HEK293 (cell line): Measurements from ENCODE around the gene GPM6B.

Experiments used
- FEZF1 ChIP-seq: fragments of 450-650 bp; formaldehyde crosslinking; IDR thresholded peaks from 2 replicates; pipeline ENCODE4 v1.5.1; 2016; ENCODE audit warnings: missing biosample characterization, missing genetic modification characterization
- HOXD13 ChIP-seq: sonication (generic); formaldehyde crosslinking; IDR thresholded peaks from 2 replicates; pipeline ENCODE4 v1.8.0; 2022; ENCODE audit warnings: missing genetic modification reagents, borderline replicate concordance
- KLF7 ChIP-seq: fragments of 450-650 bp; formaldehyde crosslinking; IDR thresholded peaks from 2 replicates; pipeline ENCODE4 v1.5.1; 2016; ENCODE audit warnings: missing biosample characterization, missing genetic modification characterization, borderline replicate concordance
- MEIS1 ChIP-seq: sonication (generic); formaldehyde crosslinking; IDR thresholded peaks from 2 replicates; pipeline ENCODE4 v1.8.1; 2022; ENCODE audit warnings: missing genetic modification reagents, mild to moderate bottlenecking, borderline replicate concordance
- MZF1 ChIP-seq: fragments of 450-650 bp; formaldehyde crosslinking; IDR thresholded peaks from 2 replicates; pipeline ENCODE4 v1.5.1; 2017; ENCODE audit warnings: missing biosample characterization, missing genetic modification characterization, borderline replicate concordance
- OVOL3 ChIP-seq: fragments of 450-650 bp; formaldehyde crosslinking; IDR thresholded peaks from 2 replicates; pipeline ENCODE4 v1.5.1; 2016; ENCODE audit warnings: missing biosample characterization, missing genetic modification characterization
- RBAK ChIP-seq: fragments of 450-650 bp; formaldehyde crosslinking; IDR thresholded peaks from 2 replicates; pipeline ENCODE4 v1.5.1; 2016; ENCODE audit warnings: missing biosample characterization, missing genetic modification characterization
- SCRT2 ChIP-seq: fragments of 450-650 bp; formaldehyde crosslinking; IDR thresholded peaks from 2 replicates; pipeline ENCODE4 v1.5.1; 2016; ENCODE audit warnings: missing biosample characterization, missing genetic modification characterization
- TRIM28 ChIP-seq: IDR thresholded peaks from 2 replicates; pipeline ENCODE4 v1.6.1; 2011; ENCODE audit warnings: low read length, control low read depth, borderline replicate concordance
- ZBTB17 ChIP-seq: fragments of 450-650 bp; formaldehyde crosslinking; IDR thresholded peaks from 2 replicates; pipeline ENCODE4 v1.5.1; 2016; ENCODE audit warnings: missing biosample characterization, missing genetic modification characterization
- ZBTB20 ChIP-seq: fragments of 450-650 bp; formaldehyde crosslinking; IDR thresholded peaks from 2 replicates; pipeline ENCODE4 v1.5.1; 2016; ENCODE audit warnings: missing biosample characterization, missing genetic modification characterization
- ZBTB48 ChIP-seq: fragments of 450-650 bp; formaldehyde crosslinking; IDR thresholded peaks from 2 replicates; pipeline ENCODE4 v1.5.1; 2016; ENCODE audit warnings: missing biosample characterization, missing genetic modification characterization
- ZIC2 ChIP-seq: fragments of 450-650 bp; formaldehyde crosslinking; IDR thresholded peaks from 2 replicates; pipeline ENCODE4 v1.5.1; 2016; ENCODE audit warnings: missing biosample characterization, missing genetic modification characterization
- ZNF112 ChIP-seq: fragments of 450-650 bp; formaldehyde crosslinking; IDR thresholded peaks from 2 replicates; pipeline ENCODE4 v1.5.0; 2017; ENCODE audit warnings: missing biosample characterization, missing genetic modification characterization
- ZNF121 ChIP-seq: fragments of 450-650 bp; formaldehyde crosslinking; IDR thresholded peaks from 2 replicates; pipeline ENCODE4 v1.5.1; 2016; ENCODE audit warnings: missing biosample characterization, missing genetic modification characterization
- ZNF157 ChIP-seq: fragments of 450-650 bp; formaldehyde crosslinking; IDR thresholded peaks from 2 replicates; pipeline ENCODE4 v1.5.1; 2016; ENCODE audit warnings: missing biosample characterization, missing genetic modification characterization
- ZNF169 ChIP-seq: fragments of 450-650 bp; formaldehyde crosslinking; IDR thresholded peaks from 2 replicates; pipeline ENCODE4 v1.5.1; 2016; ENCODE audit warnings: missing biosample characterization, missing genetic modification characterization
- ZNF174 ChIP-seq: fragments of 450-650 bp; formaldehyde crosslinking; IDR thresholded peaks from 2 replicates; pipeline ENCODE4 v1.5.0; 2017; ENCODE audit warnings: missing biosample characterization, mild to moderate bottlenecking, missing genetic modification characterization
- ZNF266 ChIP-seq: fragments of 450-650 bp; formaldehyde crosslinking; IDR thresholded peaks from 2 replicates; pipeline ENCODE4 v1.5.1; 2016; ENCODE audit warnings: missing biosample characterization, missing genetic modification characterization, low read depth
- ZNF354C ChIP-seq: fragments of 450-650 bp; formaldehyde crosslinking; IDR thresholded peaks from 2 replicates; pipeline ENCODE4 v1.5.1; 2016; ENCODE audit warnings: missing biosample characterization, missing genetic modification characterization, low read depth, borderline replicate concordance
- ZNF473 ChIP-seq: fragments of 450-650 bp; formaldehyde crosslinking; IDR thresholded peaks from 2 replicates; pipeline ENCODE4 v1.5.1; 2017; ENCODE audit warnings: missing biosample characterization, missing genetic modification characterization
- ZNF560 ChIP-seq: fragments of 450-650 bp; formaldehyde crosslinking; IDR thresholded peaks from 2 replicates; pipeline ENCODE4 v1.5.1; 2017; ENCODE audit warnings: missing biosample characterization, missing genetic modification characterization, borderline replicate concordance
- ZNF600 ChIP-seq: fragments of 450-650 bp; formaldehyde crosslinking; IDR thresholded peaks from 2 replicates; pipeline ENCODE4 v1.5.1; 2016; ENCODE audit warnings: missing biosample characterization, missing genetic modification characterization
- ZNF621 ChIP-seq: fragments of 450-650 bp; formaldehyde crosslinking; IDR thresholded peaks from 2 replicates; pipeline ENCODE4 v1.5.1; 2017; ENCODE audit warnings: missing biosample characterization, missing genetic modification characterization
- ZNF624 ChIP-seq: fragments of 450-650 bp; formaldehyde crosslinking; IDR thresholded peaks from 2 replicates; pipeline ENCODE4 v1.5.1; 2017; ENCODE audit warnings: missing biosample characterization, missing genetic modification characterization
- ZNF629 ChIP-seq: fragments of 450-650 bp; formaldehyde crosslinking; IDR thresholded peaks from 2 replicates; pipeline ENCODE4 v1.5.1; 2017; ENCODE audit warnings: missing biosample characterization, missing genetic modification characterization
- ZNF664 ChIP-seq: fragments of 450-650 bp; formaldehyde crosslinking; IDR thresholded peaks from 2 replicates; pipeline ENCODE4 v1.5.1; 2016; ENCODE audit warnings: missing biosample characterization, missing genetic modification characterization
- ZNF701 ChIP-seq: fragments of 450-650 bp; formaldehyde crosslinking; IDR thresholded peaks from 2 replicates; pipeline ENCODE4 v1.5.1; 2016; ENCODE audit warnings: missing biosample characterization, missing genetic modification characterization
- TF ChIP-seq, protein P1 (sequence below): IDR thresholded peaks from 2 replicates; pipeline ENCODE4 v1.6.1; 2011; ENCODE audit warnings: mild to moderate bottlenecking, low read depth, low read length, borderline replicate concordance
- TF ChIP-seq, protein P2 (sequence below): fragments of 450-650 bp; formaldehyde crosslinking; IDR thresholded peaks from 2 replicates; pipeline ENCODE4 v1.5.1; 2017; ENCODE audit warnings: missing biosample characterization, missing genetic modification characterization
- TF ChIP-seq, protein P3 (sequence below): sonication (generic); formaldehyde crosslinking; IDR thresholded peaks from 2 replicates; pipeline ENCODE4 v1.8.1; 2022; ENCODE audit warnings: mild to moderate bottlenecking, moderate library complexity, missing genetic modification reagents
- TF ChIP-seq, protein P4 (sequence below): fragments of 450-650 bp; formaldehyde crosslinking; IDR thresholded peaks from 2 replicates; pipeline ENCODE4 v1.5.1; 2016; ENCODE audit warnings: missing biosample characterization, missing genetic modification characterization
- TF ChIP-seq, protein P5 (sequence below): fragments of 450-650 bp; formaldehyde crosslinking; IDR thresholded peaks from 2 replicates; pipeline ENCODE4 v1.5.1; 2016; ENCODE audit warnings: missing biosample characterization, missing genetic modification characterization
- TF ChIP-seq, protein P6 (sequence below): fragments of 450-650 bp; formaldehyde crosslinking; IDR thresholded peaks from 2 replicates; pipeline ENCODE4 v1.5.1; 2017; ENCODE audit warnings: missing biosample characterization, missing genetic modification characterization

GPM6B gene

DNA sequence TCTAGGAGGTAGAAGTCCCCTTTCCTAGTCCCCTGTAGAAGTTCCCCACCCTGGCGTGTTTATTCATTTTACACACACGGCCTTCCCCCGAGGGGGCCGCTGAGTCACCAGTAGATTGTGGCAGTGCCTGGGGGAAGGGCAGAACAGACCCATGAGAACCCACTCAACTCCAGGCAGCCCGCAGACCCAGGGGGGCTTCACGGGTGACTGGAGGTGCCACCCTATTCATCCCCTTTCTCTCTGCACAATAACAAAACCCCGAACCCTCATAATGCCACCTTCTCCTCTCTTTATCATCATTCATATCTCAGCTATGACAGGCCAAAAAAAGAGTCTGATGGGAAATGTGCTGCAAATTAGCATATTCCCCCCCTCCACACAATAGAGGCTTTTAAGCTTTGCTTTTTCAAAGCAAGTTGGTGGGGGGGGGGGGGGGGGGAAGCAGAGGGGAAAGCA is 20.4 kb upstream of the GPM6B start (continued):
- TF ChIP-seq ZNF621 (tag by site-specific recombination) (no peak), ZBTB48 (tag by site-specific recombination) (no peak), ZNF121 (tag by site-specific recombination) (no peak), RBAK (tag by site-specific recombination) (no peak), ZNF157 (tag by site-specific recombination) (no peak), SCRT2 (tag by site-specific recombination) (no peak), ZNF354C (tag by site-specific recombination) (no peak), MZF1 (tag by site-specific recombination) (peak; percentile 93), ZNF266 (tag by site-specific recombination) (no peak), ZNF473 (tag by site-specific recombination) (no peak), ZNF701 (no peak), FEZF1 (no peak), ZBTB17 (no peak), MEIS1 (CRISPR knock-in tag) (no peak), HOXD13 (CRISPR knock-in tag) (peak; percentile 79; the same call in 1 of the 2 replicates), KLF7 (no peak), ZNF624 (no peak), ZNF600 (tag by site-specific recombination) (peak; percentile 83), ZNF560 (tag by site-specific recombination) (no peak), ZNF664 (no peak; the same call in 1 of the 2 replicates), ZNF629 (tag by site-specific recombination) (peak; percentile 56), OVOL3 (tag by site-specific recombination) (no peak), ZNF169 (tag by site-specific recombination) (no peak), ZNF112 (tag by site-specific recombination) (no peak), ZBTB20 (tag by site-specific recombination) (no peak), ZNF174 (tag by site-specific recombination) (no peak), ZIC2 (tag by site-specific recombination) (peak; percentile 88), TRIM28 (no peak)
- TF ChIP-seq, protein P1, sequence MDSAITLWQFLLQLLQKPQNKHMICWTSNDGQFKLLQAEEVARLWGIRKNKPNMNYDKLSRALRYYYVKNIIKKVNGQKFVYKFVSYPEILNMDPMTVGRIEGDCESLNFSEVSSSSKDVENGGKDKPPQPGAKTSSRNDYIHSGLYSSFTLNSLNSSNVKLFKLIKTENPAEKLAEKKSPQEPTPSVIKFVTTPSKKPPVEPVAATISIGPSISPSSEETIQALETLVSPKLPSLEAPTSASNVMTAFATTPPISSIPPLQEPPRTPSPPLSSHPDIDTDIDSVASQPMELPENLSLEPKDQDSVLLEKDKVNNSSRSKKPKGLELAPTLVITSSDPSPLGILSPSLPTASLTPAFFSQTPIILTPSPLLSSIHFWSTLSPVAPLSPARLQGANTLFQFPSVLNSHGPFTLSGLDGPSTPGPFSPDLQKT = no peak
- TF ChIP-seq, protein P2, sequence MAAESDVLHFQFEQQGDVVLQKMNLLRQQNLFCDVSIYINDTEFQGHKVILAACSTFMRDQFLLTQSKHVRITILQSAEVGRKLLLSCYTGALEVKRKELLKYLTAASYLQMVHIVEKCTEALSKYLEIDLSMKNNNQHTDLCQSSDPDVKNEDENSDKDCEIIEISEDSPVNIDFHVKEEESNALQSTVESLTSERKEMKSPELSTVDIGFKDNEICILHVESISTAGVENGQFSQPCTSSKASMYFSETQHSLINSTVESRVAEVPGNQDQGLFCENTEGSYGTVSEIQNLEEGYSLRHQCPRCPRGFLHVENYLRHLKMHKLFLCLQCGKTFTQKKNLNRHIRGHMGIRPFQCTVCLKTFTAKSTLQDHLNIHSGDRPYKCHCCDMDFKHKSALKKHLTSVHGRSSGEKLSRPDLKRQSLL (tag by site-specific recombination) = no peak
- TF ChIP-seq, protein P3, sequence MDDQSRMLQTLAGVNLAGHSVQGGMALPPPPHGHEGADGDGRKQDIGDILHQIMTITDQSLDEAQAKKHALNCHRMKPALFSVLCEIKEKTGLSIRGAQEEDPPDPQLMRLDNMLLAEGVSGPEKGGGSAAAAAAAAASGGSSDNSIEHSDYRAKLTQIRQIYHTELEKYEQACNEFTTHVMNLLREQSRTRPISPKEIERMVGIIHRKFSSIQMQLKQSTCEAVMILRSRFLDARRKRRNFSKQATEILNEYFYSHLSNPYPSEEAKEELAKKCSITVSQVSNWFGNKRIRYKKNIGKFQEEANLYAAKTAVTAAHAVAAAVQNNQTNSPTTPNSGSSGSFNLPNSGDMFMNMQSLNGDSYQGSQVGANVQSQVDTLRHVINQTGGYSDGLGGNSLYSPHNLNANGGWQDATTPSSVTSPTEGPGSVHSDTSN (CRISPR knock-in tag) = no peak
- TF ChIP-seq, protein P4, sequence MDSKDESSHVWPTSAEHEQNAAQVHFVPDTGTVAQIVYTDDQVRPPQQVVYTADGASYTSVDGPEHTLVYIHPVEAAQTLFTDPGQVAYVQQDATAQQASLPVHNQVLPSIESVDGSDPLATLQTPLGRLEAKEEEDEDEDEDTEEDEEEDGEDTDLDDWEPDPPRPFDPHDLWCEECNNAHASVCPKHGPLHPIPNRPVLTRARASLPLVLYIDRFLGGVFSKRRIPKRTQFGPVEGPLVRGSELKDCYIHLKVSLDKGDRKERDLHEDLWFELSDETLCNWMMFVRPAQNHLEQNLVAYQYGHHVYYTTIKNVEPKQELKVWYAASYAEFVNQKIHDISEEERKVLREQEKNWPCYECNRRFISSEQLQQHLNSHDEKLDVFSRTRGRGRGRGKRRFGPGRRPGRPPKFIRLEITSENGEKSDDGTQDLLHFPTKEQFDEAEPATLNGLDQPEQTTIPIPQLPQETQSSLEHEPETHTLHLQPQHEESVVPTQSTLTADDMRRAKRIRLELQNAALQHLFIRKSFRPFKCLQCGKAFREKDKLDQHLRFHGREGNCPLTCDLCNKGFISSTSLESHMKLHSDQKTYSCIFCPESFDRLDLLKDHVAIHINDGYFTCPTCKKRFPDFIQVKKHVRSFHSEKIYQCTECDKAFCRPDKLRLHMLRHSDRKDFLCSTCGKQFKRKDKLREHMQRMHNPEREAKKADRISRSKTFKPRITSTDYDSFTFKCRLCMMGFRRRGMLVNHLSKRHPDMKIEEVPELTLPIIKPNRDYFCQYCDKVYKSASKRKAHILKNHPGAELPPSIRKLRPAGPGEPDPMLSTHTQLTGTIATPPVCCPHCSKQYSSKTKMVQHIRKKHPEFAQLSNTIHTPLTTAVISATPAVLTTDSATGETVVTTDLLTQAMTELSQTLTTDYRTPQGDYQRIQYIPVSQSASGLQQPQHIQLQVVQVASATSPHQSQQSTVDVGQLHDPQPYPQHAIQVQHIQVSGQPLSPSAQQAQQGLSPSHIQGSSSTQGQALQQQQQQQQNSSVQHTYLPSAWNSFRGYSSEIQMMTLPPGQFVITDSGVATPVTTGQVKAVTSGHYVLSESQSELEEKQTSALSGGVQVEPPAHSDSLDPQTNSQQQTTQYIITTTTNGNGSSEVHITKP = peak; percentile 63; the same call in 1 of the 2 replicates
- TF ChIP-seq, protein P5, sequence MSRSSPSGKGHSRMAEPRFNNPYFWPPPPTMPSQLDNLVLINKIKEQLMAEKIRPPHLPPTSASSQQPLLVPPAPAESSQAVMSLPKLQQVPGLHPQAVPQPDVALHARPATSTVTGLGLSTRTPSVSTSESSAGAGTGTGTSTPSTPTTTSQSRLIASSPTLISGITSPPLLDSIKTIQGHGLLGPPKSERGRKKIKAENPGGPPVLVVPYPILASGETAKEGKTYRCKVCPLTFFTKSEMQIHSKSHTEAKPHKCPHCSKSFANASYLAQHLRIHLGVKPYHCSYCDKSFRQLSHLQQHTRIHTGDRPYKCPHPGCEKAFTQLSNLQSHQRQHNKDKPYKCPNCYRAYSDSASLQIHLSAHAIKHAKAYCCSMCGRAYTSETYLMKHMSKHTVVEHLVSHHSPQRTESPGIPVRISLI = no peak
- TF ChIP-seq, protein P6, sequence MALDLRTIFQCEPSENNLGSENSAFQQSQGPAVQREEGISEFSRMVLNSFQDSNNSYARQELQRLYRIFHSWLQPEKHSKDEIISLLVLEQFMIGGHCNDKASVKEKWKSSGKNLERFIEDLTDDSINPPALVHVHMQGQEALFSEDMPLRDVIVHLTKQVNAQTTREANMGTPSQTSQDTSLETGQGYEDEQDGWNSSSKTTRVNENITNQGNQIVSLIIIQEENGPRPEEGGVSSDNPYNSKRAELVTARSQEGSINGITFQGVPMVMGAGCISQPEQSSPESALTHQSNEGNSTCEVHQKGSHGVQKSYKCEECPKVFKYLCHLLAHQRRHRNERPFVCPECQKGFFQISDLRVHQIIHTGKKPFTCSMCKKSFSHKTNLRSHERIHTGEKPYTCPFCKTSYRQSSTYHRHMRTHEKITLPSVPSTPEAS (tag by site-specific recombination) = peak; percentile 34; the same call in 1 of the 2 replicates
